H9 (cell line): ENCODE data around the gene CDKN2C. TPM values are rescaled to one million over a fixed set of nuclear protein-coding genes. Genes with fewer than 3 reads are reported as not detected.
A peak's percentile ranks its signal among the peaks of the same experiment; 100 is the strongest.

Experiments used
- DNase-seq: peaks from one replicate; pipeline ENCODE4 v3.0.0-alpha.2; 2017
- H2AFZ ChIP-seq: one replicate; pipeline ENCODE4 v1.6.1; 2013; ENCODE audit warnings: mild to moderate bottlenecking, low read length, control low read depth, moderate library complexity
- H2AK5ac ChIP-seq: 2 replicates; pipeline ENCODE4 v1.6.1; 2013; ENCODE audit warnings: low read length, control low read depth, mixed read lengths; ENCODE audit not compliant: insufficient read length
- H2BK120ac ChIP-seq: one replicate; pipeline ENCODE4 v1.6.1; 2013; ENCODE audit warnings: low read depth, mild to moderate bottlenecking, low read length, control low read depth, inconsistent platforms; ENCODE audit not compliant: poor library complexity, severe bottlenecking
- H2BK12ac ChIP-seq: 2 replicates; pipeline ENCODE4 v1.6.1; 2013; ENCODE audit warnings: low read length, control low read depth, mixed read lengths, low read depth; ENCODE audit not compliant: insufficient read length
- H2BK15ac ChIP-seq: 2 replicates; pipeline ENCODE4 v1.6.1; 2013; ENCODE audit warnings: low read depth, low read length, control low read depth
- H2BK20ac ChIP-seq: one replicate; pipeline ENCODE4 v1.6.1; 2013; ENCODE audit warnings: low read depth, mild to moderate bottlenecking, low read length, control low read depth, inconsistent platforms; ENCODE audit not compliant: poor library complexity, severe bottlenecking
- H2BK5ac ChIP-seq: 2 replicates; pipeline ENCODE4 v1.6.1; 2013; ENCODE audit warnings: low read length, control low read depth, mixed read lengths; ENCODE audit not compliant: insufficient read length
- H3K14ac ChIP-seq: 2 replicates; pipeline ENCODE4 v1.6.1; 2013; ENCODE audit warnings: low read length, control low read depth; ENCODE audit not compliant: insufficient read depth
- H3K18ac ChIP-seq: 2 replicates; pipeline ENCODE4 v1.6.1; 2013; ENCODE audit warnings: low read depth, mild to moderate bottlenecking, mixed read lengths, low read length, control low read depth; ENCODE audit not compliant: insufficient read length
- H3K23ac ChIP-seq: 2 replicates; pipeline ENCODE4 v1.6.1; 2013; ENCODE audit warnings: low read length, control low read depth, mixed read lengths, low read depth; ENCODE audit not compliant: insufficient read length
- H3K23me2 ChIP-seq: 2 replicates; pipeline ENCODE4 v1.6.1; 2013; ENCODE audit warnings: low read depth, mild to moderate bottlenecking, mixed read lengths, low read length, control low read depth; ENCODE audit not compliant: insufficient read length, poor library complexity, severe bottlenecking
- H3K27ac ChIP-seq: 2 replicates; pipeline ENCODE4 v1.5.1; 2013; ENCODE audit warnings: low read length, control low read depth, mixed read lengths, low read depth; ENCODE audit not compliant: insufficient read length
- H3K27me3 ChIP-seq: 2 replicates; pipeline ENCODE4 v1.6.1; 2013; ENCODE audit warnings: low read length, control low read depth, inconsistent platforms; ENCODE audit not compliant: insufficient read depth
- H3K4ac ChIP-seq: 2 replicates; pipeline ENCODE4 v1.6.1; 2013; ENCODE audit warnings: low read depth, mild to moderate bottlenecking, control low read depth, inconsistent platforms, low read length, moderate library complexity
- H3K4me1 ChIP-seq: 2 replicates; pipeline ENCODE4 v1.6.1; 2013; ENCODE audit warnings: low read length, control low read depth, inconsistent platforms; ENCODE audit not compliant: insufficient read depth
- H3K4me2 ChIP-seq: 2 replicates; pipeline ENCODE4 v1.6.1; 2013; ENCODE audit warnings: low read length, control low read depth, mixed read lengths; ENCODE audit not compliant: insufficient read length, insufficient read depth
- H3K56ac ChIP-seq: 2 replicates; pipeline ENCODE4 v1.6.1; 2013; ENCODE audit warnings: low read depth, mild to moderate bottlenecking, mixed read lengths, low read length, control low read depth; ENCODE audit not compliant: insufficient read length
- H3K79me1 ChIP-seq: 2 replicates; pipeline ENCODE4 v1.6.1; 2013; ENCODE audit warnings: low read depth, mild to moderate bottlenecking, moderate library complexity, low read length, control low read depth, inconsistent platforms; ENCODE audit not compliant: insufficient read depth, poor library complexity, severe bottlenecking
- H3K79me2 ChIP-seq: 2 replicates; pipeline ENCODE4 v1.6.1; 2013; ENCODE audit warnings: low read length, control low read depth, inconsistent platforms; ENCODE audit not compliant: insufficient read depth
- H3K9ac ChIP-seq: 2 replicates; pipeline ENCODE4 v1.6.1; 2013; ENCODE audit warnings: low read length, control low read depth, mixed read lengths; ENCODE audit not compliant: insufficient read length; ENCODE audit errors: extremely low read depth
- H3K9me3 ChIP-seq: one replicate; pipeline ENCODE4 v1.6.1; 2013; ENCODE audit warnings: low read depth, low read length, inconsistent platforms; ENCODE audit not compliant: control insufficient read depth
- H3T11ph ChIP-seq: one replicate; pipeline ENCODE4 v1.6.1; 2013; ENCODE audit warnings: mild to moderate bottlenecking, low read length, control low read depth, inconsistent platforms
- H4K20me1 ChIP-seq: one replicate; pipeline ENCODE4 v1.6.1; 2013; ENCODE audit not compliant: control insufficient read depth, insufficient read length, insufficient read depth
- H4K5ac ChIP-seq: 2 replicates; pipeline ENCODE4 v1.6.1; 2013; ENCODE audit warnings: low read depth, mild to moderate bottlenecking, mixed read lengths, low read length, control low read depth; ENCODE audit not compliant: insufficient read length
- H4K8ac ChIP-seq: replicated peaks from 2 replicates; pipeline ENCODE4 v1.6.1; 2013; ENCODE audit warnings: low read length, control low read depth, mixed read lengths, low read depth; ENCODE audit not compliant: insufficient read length
- H4K91ac ChIP-seq: 2 replicates; pipeline ENCODE4 v1.6.1; 2013; ENCODE audit warnings: low read depth, mild to moderate bottlenecking, moderate library complexity, mixed read lengths, low read length, control low read depth; ENCODE audit not compliant: insufficient read length
- H3K27ac Mint-ChIP-seq, 3 experiments: 2 replicates in 2 of 3; 3 replicates in 1 of 3; pipeline ENCODE4 v1.8.0; 2020 to 2021; ENCODE audit warnings: mixed read lengths in 3 of 3, mild to moderate bottlenecking in 1 of 3, moderate library complexity in 1 of 3
- H3K27me3 Mint-ChIP-seq: 2 replicates; pipeline ENCODE4 v1.8.0; 2021; ENCODE audit warnings: low read depth, mild to moderate bottlenecking, moderate library complexity, mixed read lengths
- H3K36me3 Mint-ChIP-seq, 3 experiments: 2 replicates in 2 of 3; 3 replicates in 1 of 3; pipeline ENCODE4 v1.8.0; 2020 to 2021; ENCODE audit warnings: low read depth in 3 of 3, mixed read lengths in 3 of 3; ENCODE audit not compliant: insufficient read depth in 1 of 3
- H3K4me1 Mint-ChIP-seq, 2 experiments: 2 replicates each; pipeline ENCODE4 v1.8.0; 2020; ENCODE audit warnings: mixed read lengths in 2 of 2
- H3K4me3 Mint-ChIP-seq, 2 experiments: 2 replicates in 1 of 2; 3 replicates in 1 of 2; pipeline ENCODE4 v1.8.0; 2020 to 2021; ENCODE audit warnings: mild to moderate bottlenecking in 2 of 2, mixed read lengths in 2 of 2, moderate library complexity in 1 of 2
- H3K9me3 Mint-ChIP-seq, 2 experiments: 2 replicates in 1 of 2; 3 replicates in 1 of 2; pipeline ENCODE4 v1.8.0; 2020; ENCODE audit warnings: mild to moderate bottlenecking in 2 of 2, mixed read lengths in 2 of 2, moderate library complexity in 1 of 2
- WGBS: extraction: QIAGEN DNeasy Blood & Tissue Kit; methylation state at CpG from one replicate; pipeline ENCODE4 v1.1.7; 2013; ENCODE audit warnings: missing lambda C conversion rate, low lambda C conversion rate, mixed read lengths; ENCODE audit not compliant: insufficient read length; ENCODE audit errors: extremely low coverage; 5-methylcytosine and 5-hydroxymethylcytosine counted together
- total RNA-seq: library from RNA; stranded (reverse); gene quantifications from 2 replicates; pipeline ENCODE4 v1.2.1, GENCODE V29; 2021
- TF ChIP-seq, protein P1 (sequence below): fragments of 200-600 bp; sonication (generic); conservative IDR thresholded peaks from 3 replicates; pipeline ENCODE4 v1.8.0; 2021; ENCODE audit warnings: antibody characterized with exemption, mild to moderate bottlenecking

CDKN2C gene
- total RNA-seq, 1 experiment from 2014 or later = not detected

DNA sequence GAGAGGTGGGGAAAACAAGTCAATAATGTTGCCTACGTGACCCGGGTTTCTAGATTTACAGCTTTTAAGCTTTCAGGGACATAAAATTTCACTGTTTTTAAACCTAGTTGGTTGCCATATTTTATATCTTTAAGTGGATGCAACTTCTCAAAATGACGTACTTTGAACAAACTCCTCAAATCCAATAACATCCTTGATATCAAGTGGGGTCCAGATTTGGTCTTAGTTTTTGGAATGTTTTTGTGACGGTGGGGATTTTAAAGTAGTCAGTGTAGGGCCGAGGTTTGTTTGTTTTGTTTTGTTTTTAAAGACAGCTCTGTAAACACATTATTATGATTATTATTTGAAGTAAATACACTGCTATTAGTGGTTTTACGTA lies 453 bp downstream of the CDKN2C start:
- H3K79me1 ChIP-seq = no peaks in the 10 kb centered on the region
- no peak overlapping the region for H2BK12ac ChIP-seq
- H3K4me1 ChIP-seq = no peaks in the 10 kb centered on the region
- peaks cover 0 to 3% of the 10 kb centered on the region in 2 experiments; a peak in 2 of 5 replicates for H3K9me3 Mint-ChIP-seq
- H3K23ac ChIP-seq = no peak overlapping the region
- peak overlapping the region; percentile 79 for H3K4me2 ChIP-seq
- H2BK5ac ChIP-seq = no peak overlapping the region
- no peak for DNase-seq
- H2AFZ ChIP-seq = no peak overlapping the region
- no peak overlapping the region for H2BK120ac ChIP-seq
- H3T11ph ChIP-seq = no peak overlapping the region
- H3K27me3 ChIP-seq = peaks cover 56% of the 10 kb centered on the region
- H3K27me3 Mint-ChIP-seq = peaks cover 95% of the 10 kb centered on the region
- TF ChIP-seq, protein P1, sequence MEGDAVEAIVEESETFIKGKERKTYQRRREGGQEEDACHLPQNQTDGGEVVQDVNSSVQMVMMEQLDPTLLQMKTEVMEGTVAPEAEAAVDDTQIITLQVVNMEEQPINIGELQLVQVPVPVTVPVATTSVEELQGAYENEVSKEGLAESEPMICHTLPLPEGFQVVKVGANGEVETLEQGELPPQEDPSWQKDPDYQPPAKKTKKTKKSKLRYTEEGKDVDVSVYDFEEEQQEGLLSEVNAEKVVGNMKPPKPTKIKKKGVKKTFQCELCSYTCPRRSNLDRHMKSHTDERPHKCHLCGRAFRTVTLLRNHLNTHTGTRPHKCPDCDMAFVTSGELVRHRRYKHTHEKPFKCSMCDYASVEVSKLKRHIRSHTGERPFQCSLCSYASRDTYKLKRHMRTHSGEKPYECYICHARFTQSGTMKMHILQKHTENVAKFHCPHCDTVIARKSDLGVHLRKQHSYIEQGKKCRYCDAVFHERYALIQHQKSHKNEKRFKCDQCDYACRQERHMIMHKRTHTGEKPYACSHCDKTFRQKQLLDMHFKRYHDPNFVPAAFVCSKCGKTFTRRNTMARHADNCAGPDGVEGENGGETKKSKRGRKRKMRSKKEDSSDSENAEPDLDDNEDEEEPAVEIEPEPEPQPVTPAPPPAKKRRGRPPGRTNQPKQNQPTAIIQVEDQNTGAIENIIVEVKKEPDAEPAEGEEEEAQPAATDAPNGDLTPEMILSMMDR = no peak
- H4K20me1 ChIP-seq = no peaks in the 10 kb centered on the region
- no peak overlapping the region for H3K9ac ChIP-seq
- peak overlapping the region in 1 of 2 experiments; percentile 77; a peak in 2 of 5 replicates for H3K4me3 Mint-ChIP-seq
- peaks cover 12 to 28% of the 10 kb centered on the region in 2 experiments for H3K4me1 Mint-ChIP-seq
- no peak overlapping the region for H3K27ac ChIP-seq
- no peak overlapping the region for H3K27ac Mint-ChIP-seq
- H2AK5ac ChIP-seq = no peak overlapping the region
- H3K18ac ChIP-seq = no peak overlapping the region
- no peak overlapping the region for H3K56ac ChIP-seq
- no peak overlapping the region for H3K14ac ChIP-seq
- H3K36me3 Mint-ChIP-seq = no peaks in the 10 kb centered on the region
- no peak overlapping the region for H2BK15ac ChIP-seq
- no peak overlapping the region for H3K4ac ChIP-seq
- H3K79me2 ChIP-seq = no peaks in the 10 kb centered on the region
- H3K9me3 ChIP-seq = no peaks in the 10 kb centered on the region
- H4K91ac ChIP-seq = no peak overlapping the region
- no peak overlapping the region for H4K8ac ChIP-seq
- no peak overlapping the region for H2BK20ac ChIP-seq
- WGBS = no CpG with 5 or more reads among the region's 6 CpGs
- peaks cover 17% of the 10 kb centered on the region for H3K23me2 ChIP-seq
- no peak overlapping the region for H4K5ac ChIP-seq
